Raji (cell line): Measurements from ENCODE around the gene C1GALT1.

Source experiments
- POLR2A ChIP-seq: IDR thresholded peaks from 2 replicates; pipeline ENCODE4 v1.6.1; 2011; ENCODE audit warnings: low read depth, low read length, control low read depth; ENCODE audit not compliant: insufficient read depth

C1GALT1 gene

DNA sequence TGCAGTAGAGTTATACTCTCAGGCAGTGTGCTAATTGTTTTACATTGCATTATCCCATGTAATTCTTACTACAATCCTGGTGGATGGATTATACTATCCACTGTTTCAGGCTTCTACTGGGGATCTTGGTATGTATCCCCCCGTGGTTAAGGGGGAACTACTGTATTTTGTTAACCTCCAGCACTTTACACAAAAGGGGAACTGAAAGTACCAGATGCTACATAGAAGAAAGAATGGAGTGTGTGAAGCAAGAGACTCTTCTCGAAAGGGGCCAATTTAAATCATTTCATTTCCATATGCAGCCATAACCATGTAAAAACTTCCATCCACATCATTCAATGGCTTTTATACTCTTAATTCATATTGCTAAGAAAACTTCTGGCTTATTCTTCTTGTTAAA is 69.4 kb downstream of the C1GALT1 start:
- no peak for TF ChIP-seq POLR2A

- TF ChIP-seq POLR2A: no peak
Observed at GRCh38 chr7:7254319-7254718, 72.0 kb downstream of the C1GALT1 start.

- no peak for TF ChIP-seq POLR2A
Observed at GRCh38 chr7:7254908-7255307, 72.6 kb downstream of the C1GALT1 start.

DNA sequence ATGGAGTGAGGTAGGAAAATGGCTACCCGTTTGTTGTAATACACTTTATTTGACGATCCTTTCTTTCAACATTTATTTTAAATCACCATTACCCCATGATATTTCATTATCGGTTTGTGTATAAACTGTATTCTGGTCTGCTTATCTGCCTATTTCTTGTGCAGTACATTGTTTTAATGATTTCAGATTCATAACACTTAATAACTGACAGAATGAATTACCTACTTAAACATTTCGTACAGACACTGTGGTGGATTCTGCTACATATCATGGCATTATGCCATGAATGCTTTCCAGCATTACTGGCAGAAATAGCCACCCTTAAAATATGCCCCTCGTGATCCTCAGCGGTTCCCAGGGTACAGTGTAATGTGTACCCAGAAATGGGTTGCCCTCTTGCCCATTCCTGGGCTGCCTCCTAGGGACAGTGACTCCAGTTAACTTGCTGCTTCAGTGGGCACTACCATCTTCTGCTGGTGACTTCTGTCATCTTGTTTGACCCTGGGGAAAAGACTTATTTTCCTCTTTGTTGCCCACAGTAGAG is 74.5 kb downstream of the C1GALT1 start:
- no peak for TF ChIP-seq POLR2A

DNA sequence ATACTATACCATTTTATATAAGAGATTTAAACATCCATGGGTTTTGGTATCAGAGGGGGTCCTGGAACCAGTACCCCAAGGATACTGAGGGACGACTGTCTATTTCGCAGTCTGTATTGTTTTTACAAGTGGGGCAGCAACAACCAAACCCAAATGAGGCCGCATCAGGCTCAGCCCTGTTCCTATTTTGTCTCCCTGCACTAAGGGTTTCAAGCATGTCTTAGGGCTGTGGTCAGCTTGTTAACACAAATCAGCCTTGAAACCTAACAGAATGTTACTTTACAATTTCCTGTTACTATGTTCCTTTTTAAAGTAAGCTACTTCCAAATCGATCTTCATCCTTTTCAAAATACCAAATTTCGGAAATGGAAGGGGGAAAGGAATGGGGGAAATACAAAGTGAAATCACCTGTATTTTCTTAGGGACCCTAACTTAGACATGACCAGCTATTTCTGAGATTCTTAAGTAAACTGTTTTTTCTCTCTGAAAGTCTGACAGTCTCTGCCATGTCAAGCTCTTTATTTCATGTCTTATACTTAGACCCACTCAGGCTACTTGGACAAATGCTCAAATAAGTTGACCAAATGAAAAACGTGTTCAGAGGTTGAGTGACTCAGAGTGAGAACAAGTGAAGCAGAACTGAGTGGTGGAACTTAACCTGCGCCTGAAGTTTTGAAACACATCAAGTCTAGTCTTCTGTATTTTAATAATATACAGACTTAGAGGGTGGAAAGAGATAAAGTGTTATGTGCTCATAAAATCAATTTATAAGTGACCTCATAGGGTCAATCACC is 75.8 kb downstream of the C1GALT1 start:
- TF ChIP-seq POLR2A: no peak

DNA sequence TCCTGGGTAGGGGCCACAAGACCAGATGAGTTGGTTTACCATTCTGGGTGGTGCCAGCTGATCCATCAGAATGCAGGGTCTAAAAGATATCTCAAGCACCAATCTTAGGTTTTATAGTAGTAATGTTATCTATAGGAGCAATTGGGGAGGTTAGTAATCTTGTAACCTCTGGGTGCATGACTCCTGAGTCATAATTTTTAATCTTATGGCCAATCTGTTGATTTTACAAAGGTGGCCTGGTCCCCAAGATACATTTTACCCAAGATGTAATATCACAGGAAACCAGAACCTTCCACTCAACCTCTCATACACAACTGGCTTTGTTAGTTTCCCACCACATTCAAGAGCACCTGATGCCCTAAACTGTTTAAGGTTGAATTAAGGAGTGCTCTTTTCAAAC is 79.5 kb downstream of the C1GALT1 start:
- TF ChIP-seq POLR2A: no peak

DNA sequence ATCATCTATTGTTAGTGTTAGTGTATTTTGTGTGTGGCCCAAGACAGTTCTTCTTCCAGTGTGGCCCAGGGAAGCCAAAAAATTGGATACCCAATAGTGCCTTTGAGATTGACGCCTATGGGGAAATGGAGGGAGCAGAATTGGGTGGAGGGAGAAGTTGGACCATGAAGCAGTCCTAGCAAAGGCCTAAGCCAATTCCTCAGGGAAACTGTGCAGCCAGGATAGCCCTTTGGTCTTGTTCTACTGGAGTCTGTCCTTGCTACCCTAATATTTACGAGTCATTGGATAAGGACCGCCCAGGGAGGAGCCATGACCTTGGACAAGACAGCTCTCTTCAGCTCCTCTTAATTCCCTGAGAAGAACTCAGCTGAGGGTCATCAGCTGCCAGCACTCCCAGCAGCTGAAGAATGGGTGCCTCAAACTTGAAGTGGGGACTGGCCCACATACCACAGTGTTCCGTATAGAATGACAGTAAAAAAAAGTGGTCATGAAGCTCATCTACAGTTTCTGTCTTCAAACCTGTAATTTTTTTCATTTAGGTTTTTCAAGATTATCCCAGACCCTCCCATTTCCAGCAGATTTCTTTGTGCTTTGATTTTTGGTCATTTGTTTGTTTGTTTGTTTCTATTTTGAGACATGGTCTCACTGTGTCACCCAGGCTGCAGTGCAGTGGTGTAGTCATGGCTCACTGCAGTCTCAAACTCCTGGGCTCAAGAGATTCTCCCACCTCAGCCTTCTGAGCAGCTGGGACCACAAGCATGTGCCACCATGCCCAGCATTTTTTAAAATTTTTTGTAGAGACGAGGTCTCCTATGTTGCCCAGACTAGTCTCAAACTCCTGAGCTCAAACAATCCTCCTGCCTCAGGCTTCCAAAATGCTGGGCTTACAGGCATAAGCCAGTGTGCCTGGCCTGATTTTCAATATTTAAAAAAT is 81.2 kb downstream of the C1GALT1 start:
- no peak for TF ChIP-seq POLR2A

GRCh38 chr7:7264306-7265040 is 82.1 kb downstream of the C1GALT1 start:
- TF ChIP-seq POLR2A: no peak

GRCh38 chr7:7265081-7266075 is 83.0 kb downstream of the C1GALT1 start:
- TF ChIP-seq POLR2A: no peak

- no peak for TF ChIP-seq POLR2A
Observed at GRCh38 chr7:7266257-7266881, 84.0 kb downstream of the C1GALT1 start.

GRCh38 chr7:7271094-7271874 is 88.9 kb downstream of the C1GALT1 start:
- no peak for TF ChIP-seq POLR2A

- TF ChIP-seq POLR2A: no peak
Observed at GRCh38 chr7:7272294-7272693, 90.0 kb downstream of the C1GALT1 start.

GRCh38 chr7:7274782-7275181 is 92.4 kb downstream of the C1GALT1 start:
- no peak for TF ChIP-seq POLR2A
